HuH-7 (cell line): Measurements from ENCODE around the gene GCLC.

Experiments
- DNase-seq: peaks from one replicate; pipeline ENCODE4 v3.0.0; 2011; ENCODE audit warnings: low spot score

The GCLC gene

DNA sequence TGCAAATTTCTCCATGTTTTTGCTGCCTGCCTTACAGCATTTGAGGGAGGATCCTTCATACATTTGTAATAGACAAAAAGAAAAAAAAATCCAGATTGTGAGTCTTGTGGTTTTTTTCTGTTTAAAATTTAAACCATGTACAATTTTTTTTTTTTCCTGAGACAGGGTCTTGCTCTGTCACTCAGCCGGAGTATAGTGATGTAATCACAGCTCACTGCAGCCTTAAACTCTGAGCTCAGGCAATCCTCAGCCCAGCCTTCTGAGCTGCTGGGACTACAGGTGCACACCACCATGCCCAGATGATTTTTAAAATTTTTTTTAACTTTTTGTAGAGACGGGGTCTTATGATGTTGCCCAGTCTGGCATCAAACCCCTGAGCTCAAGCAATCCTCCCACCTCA is 97.0 kb downstream of the GCLC start:
- no peak for DNase-seq
